H1 (cell line): Measurements from ENCODE around the gene ARMS2. TPM values are rescaled to one million over a fixed set of nuclear protein-coding genes. Genes with fewer than 3 reads are reported as not detected.

Experiments used
- ATF2 ChIP-seq: IDR thresholded peaks from 2 replicates; pipeline ENCODE4 v1.6.1; 2012; ENCODE audit warnings: low read length, inconsistent platforms
- GTF2F1 ChIP-seq: IDR thresholded peaks from 2 replicates; pipeline ENCODE4 v1.6.1; 2012; ENCODE audit warnings: low read depth, low read length, improper control_type of control experiment, borderline replicate concordance
- JUN ChIP-seq: IDR thresholded peaks from 2 replicates; pipeline ENCODE4 v1.6.1; 2011; ENCODE audit warnings: low read depth, mild to moderate bottlenecking, improper control_type of control experiment, low read length
- POU5F1 ChIP-seq: IDR thresholded peaks from 2 replicates; pipeline ENCODE4 v1.6.1; 2011; ENCODE audit warnings: low read depth, mild to moderate bottlenecking, low read length, moderate library complexity
- TAF7 ChIP-seq: optimal IDR thresholded peaks from 2 replicates; pipeline ENCODE3; 2011; ENCODE audit warnings: low read depth, mild to moderate bottlenecking, inconsistent platforms, low read length, moderate library complexity, borderline replicate concordance
- polyA plus RNA-seq, 7 experiments: library from polyadenylated mRNA; depleted of rRNA in 3 of 7; stranded (reverse) in 5 of 7; unstranded in 2 of 7; fragments of >200 nt in 5 of 7; fragments of 200-250 nt in 2 of 7; gene quantifications; 1 replicate in 5 of 7; 2 replicates in 1 of 7; 4 replicates in 1 of 7; pipeline versions ENCODE4 v1.2.1 to v1.2.3, GENCODE V29; 2011 to 2013; ENCODE audit warnings: missing spikeins in 2 of 7, mixed read lengths in 2 of 7
- total RNA-seq: library from RNA; stranded (reverse); fragmentation: NEBNext Ultra II Directional; extraction: Animal tissue kit (Norgen Biotek cat#: 25700); gene quantifications from 2 replicates; pipeline ENCODE4 v1.2.1, GENCODE V29; 2021

ARMS2 gene
- total and polyA plus RNA-seq, 2 of the 8 experiments (the other 6 are each of a cell fraction or from before 2014, with no cell fraction given), result not detected

- TF ChIP-seq ATF2 (no peak), GTF2F1 (no peak), POU5F1 (no peak), JUN (no peak), TAF7 (no peak)
Measured at GRCh38 chr10:122499491-122499941, 45.1 kb downstream of the ARMS2 start (continued).
